ENCODE results near the gene STAB2. TPM values are rescaled to one million over a fixed set of nuclear protein-coding genes. Genes with fewer than 3 reads are reported as not detected.

STAB2 gene
- total RNA-seq, 1 donor from 2014 or later = not detected

- no peak overlapping the region for H3K4me3 Mint-ChIP-seq
- H3K9me3 Mint-ChIP-seq = peaks cover 5% of the 10 kb centered on the region
- peak; percentile 69 for TF ChIP-seq CTCF (IDR thresholded peaks at IDR 0.05; ENCODE audit: unreplicated experiment)
- peaks cover 36% of the 10 kb centered on the region for H3K27me3 Mint-ChIP-seq (ENCODE audit: low read depth)
- H3K27ac Mint-ChIP-seq = no peak overlapping the region
- peak in 1 of 2 experiments; percentile 55 for DNase-seq (ENCODE audit: low spot score in 2 of 2, unreplicated experiment in 2 of 2)
- no peaks in the 10 kb centered on the region for H3K4me1 Mint-ChIP-seq
- H3K36me3 Mint-ChIP-seq = no peaks in the 10 kb centered on the region
These were observed 45.6 kb downstream of the STAB2 start for GRCh38 chr12:103632554-103633216.

GRCh38 chr12:103634732-103635131, 47.7 kb downstream of the STAB2 start:
- Mint-ChIP-seq H3K27me3 (ENCODE audit: low read depth) (peaks cover 33% of the 10 kb centered on the region), H3K4me1 (no peaks in the 10 kb centered on the region), H3K36me3 (no peaks in the 10 kb centered on the region), H3K4me3 (no peak overlapping the region), H3K9me3 (peaks cover 5% of the 10 kb centered on the region), H3K27ac (no peak overlapping the region)
- no peak for DNase-seq (ENCODE audit: low spot score in 2 of 2, unreplicated experiment in 2 of 2)
- no peak for TF ChIP-seq CTCF (IDR thresholded peaks at IDR 0.05; ENCODE audit: unreplicated experiment)

- H3K4me3 Mint-ChIP-seq = no peak overlapping the region
- no peak for DNase-seq (ENCODE audit: low spot score in 2 of 2, unreplicated experiment in 2 of 2)
- no peaks in the 10 kb centered on the region for H3K4me1 Mint-ChIP-seq
- H3K9me3 Mint-ChIP-seq = peaks cover 5% of the 10 kb centered on the region
- TF ChIP-seq CTCF (IDR thresholded peaks at IDR 0.05; ENCODE audit: unreplicated experiment) = no peak
- H3K27ac Mint-ChIP-seq = no peak overlapping the region
- no peaks in the 10 kb centered on the region for H3K36me3 Mint-ChIP-seq
- H3K27me3 Mint-ChIP-seq (ENCODE audit: low read depth) = peaks cover 31% of the 10 kb centered on the region
These were observed 48.3 kb downstream of the STAB2 start for GRCh38 chr12:103635419-103635818.

GRCh38 chr12:103637021-103637420, 49.9 kb downstream of the STAB2 start:
- no peak for TF ChIP-seq CTCF (IDR thresholded peaks at IDR 0.05; ENCODE audit: unreplicated experiment)
- H3K27ac Mint-ChIP-seq = no peak overlapping the region
- no peaks in the 10 kb centered on the region for H3K36me3 Mint-ChIP-seq
- H3K4me3 Mint-ChIP-seq = no peak overlapping the region
- no peaks in the 10 kb centered on the region for H3K4me1 Mint-ChIP-seq
- DNase-seq (ENCODE audit: low spot score in 2 of 2, unreplicated experiment in 2 of 2) = no peak
- H3K9me3 Mint-ChIP-seq = peaks cover 3% of the 10 kb centered on the region
- H3K27me3 Mint-ChIP-seq (ENCODE audit: low read depth) = peaks cover 21% of the 10 kb centered on the region

GRCh38 chr12:103637429-103637828, 50.4 kb downstream of the STAB2 start:
- Mint-ChIP-seq H3K36me3 (no peaks in the 10 kb centered on the region), H3K4me3 (no peak overlapping the region), H3K9me3 (no peaks in the 10 kb centered on the region), H3K27ac (no peak overlapping the region), H3K4me1 (no peaks in the 10 kb centered on the region), H3K27me3 (ENCODE audit: low read depth) (peaks cover 20% of the 10 kb centered on the region)
- no peak for TF ChIP-seq CTCF (IDR thresholded peaks at IDR 0.05; ENCODE audit: unreplicated experiment)
- no peak for DNase-seq (ENCODE audit: low spot score in 2 of 2, unreplicated experiment in 2 of 2)

All from mesothelial cell of epicardium (in vitro differentiated cells).